Kidney epithelial cell (primary cell): ENCODE results near the gene MNAT1. TPM values are rescaled to one million over a fixed set of nuclear protein-coding genes. Genes with fewer than 3 reads are reported as not detected.
A peak's percentile ranks its signal among the peaks of the same experiment; 100 is the strongest.

ENCODE experiments used
- DNase-seq: peaks from one replicate; pipeline ENCODE4 v3.0.0-alpha.2; 2010; ENCODE audit warnings: low read depth
- H3K27me3 ChIP-seq: 2 replicates; pipeline ENCODE4 v1.6.0; 2011; ENCODE audit warnings: low read length; ENCODE audit not compliant: control insufficient read depth, insufficient read depth
- H3K36me3 ChIP-seq: 2 replicates; pipeline ENCODE4 v1.5.1; 2011; ENCODE audit warnings: low read length; ENCODE audit not compliant: control insufficient read depth, insufficient read depth
- H3K4me3 ChIP-seq: 2 replicates; pipeline ENCODE4 v1.5.1; 2011; ENCODE audit warnings: low read depth, mild to moderate bottlenecking, control low read depth, low read length
- CTCF ChIP-seq: IDR thresholded peaks from 2 replicates; pipeline ENCODE4 v1.5.1; 2011; ENCODE audit warnings: mild to moderate bottlenecking, moderate library complexity, low read length, control low read depth, inconsistent platforms; ENCODE audit not compliant: insufficient read depth, poor library complexity, severe bottlenecking
- total RNA-seq: library from RNA; depleted of rRNA; stranded (reverse); fragments of >200 nt; gene quantifications from 2 replicates; pipeline ENCODE4 v1.2.3, GENCODE V29; 2015

Gene MNAT1
- total RNA-seq: 37.0 and 49.2 TPM in 2 replicates

GRCh38 chr14:60734465-60735242 is at the start of gene MNAT1:
Gene MNAT1, plus strand, starts transcription at chr14:60734761. Its CDS starts 102 bp downstream, at chr14:60734863.
- no peak for TF ChIP-seq CTCF
- no peaks in the 10 kb centered on the region for H3K27me3 ChIP-seq
- peak within 1 kb of the TSS; percentile 71 for H3K4me3 ChIP-seq
- no peaks in the 10 kb centered on the region for H3K36me3 ChIP-seq
- DNase-seq: no peak

GRCh38 chr14:60686865-60687264 is 47.7 kb upstream of the MNAT1 start:
- Histone ChIP-seq H3K4me3 (no peak overlapping the region), H3K36me3 (no peaks in the 10 kb centered on the region), H3K27me3 (no peaks in the 10 kb centered on the region)
- DNase-seq: no peak
- no peak for TF ChIP-seq CTCF

- no peak for TF ChIP-seq CTCF
- DNase-seq: no peak
- no peaks in the 10 kb centered on the region for H3K36me3 ChIP-seq
- H3K27me3 ChIP-seq: no peaks in the 10 kb centered on the region
- H3K4me3 ChIP-seq: no peak overlapping the region
These were observed 43.0 kb upstream of the MNAT1 start for GRCh38 chr14:60691383-60692113.

- Histone ChIP-seq H3K27me3 (no peaks in the 10 kb centered on the region), H3K36me3 (no peaks in the 10 kb centered on the region), H3K4me3 (no peak overlapping the region)
- DNase-seq: no peak
- no peak for TF ChIP-seq CTCF
These were observed 39.2 kb upstream of the MNAT1 start for GRCh38 chr14:60695327-60695726.

GRCh38 chr14:60700598-60700997 is 34.0 kb upstream of the MNAT1 start:
- no peak for TF ChIP-seq CTCF
- no peak for DNase-seq

GRCh38 chr14:60705100-60705499 is 29.5 kb upstream of the MNAT1 start:
- Histone ChIP-seq H3K27me3 (no peaks in the 10 kb centered on the region), H3K4me3 (no peak overlapping the region), H3K36me3 (no peaks in the 10 kb centered on the region)
- no peak for DNase-seq
- no peak for TF ChIP-seq CTCF

More at GRCh38 chr14:60700598-60700997, 34.0 kb upstream of the MNAT1 start:
- H3K36me3 ChIP-seq: no peaks in the 10 kb centered on the region
- H3K27me3 ChIP-seq: no peaks in the 10 kb centered on the region
- H3K4me3 ChIP-seq: no peak overlapping the region
